Measurements from ENCODE around the gene LRRC4C.

LRRC4C gene

DNA sequence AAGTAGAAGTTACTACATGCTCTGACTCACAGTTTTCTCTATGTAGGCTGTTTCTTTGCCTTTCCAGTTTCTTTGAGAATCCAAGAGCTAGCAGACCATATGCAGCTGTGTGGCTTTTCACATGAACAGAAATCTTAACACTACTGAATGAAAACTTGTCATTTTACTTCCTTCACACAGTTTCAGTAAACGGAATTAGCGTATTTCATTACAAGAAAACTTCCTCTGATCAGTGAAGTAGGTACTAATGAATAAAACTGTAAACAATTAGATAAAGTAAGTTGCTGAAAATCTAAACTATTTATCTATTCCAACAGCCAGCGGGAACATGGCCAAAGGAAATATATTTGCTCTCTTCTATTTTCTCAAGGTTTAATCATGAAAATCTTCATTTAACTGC is 953.2 kb downstream of the LRRC4C start:
- DNase-seq, result no peak

DNA sequence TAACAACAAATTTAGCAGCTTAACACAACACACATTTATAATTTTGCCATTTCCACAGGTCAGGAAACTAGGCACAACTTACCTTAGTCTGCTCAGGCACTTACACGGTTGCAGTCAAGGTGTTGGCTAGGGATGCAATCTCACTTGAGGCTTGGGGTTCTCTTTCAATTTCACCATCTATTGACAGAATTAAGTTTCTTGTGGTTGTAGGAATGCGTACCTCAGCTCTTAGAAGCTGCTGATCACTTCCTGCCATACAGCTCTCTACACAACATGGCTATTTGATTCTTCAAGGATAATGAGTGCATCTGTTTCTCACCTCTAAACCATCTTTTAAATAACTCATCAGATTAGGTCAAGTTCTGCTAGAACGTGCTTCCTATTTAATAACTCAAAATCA is 968.1 kb downstream of the LRRC4C start:
- no peak for DNase-seq
- intact Hi-C loops (cut with DNase I), result no loop called here

More for the DNA sequence above, 953.2 kb downstream of the LRRC4C start:
- intact Hi-C loops (cut with DNase I), result no loop called here

DNA sequence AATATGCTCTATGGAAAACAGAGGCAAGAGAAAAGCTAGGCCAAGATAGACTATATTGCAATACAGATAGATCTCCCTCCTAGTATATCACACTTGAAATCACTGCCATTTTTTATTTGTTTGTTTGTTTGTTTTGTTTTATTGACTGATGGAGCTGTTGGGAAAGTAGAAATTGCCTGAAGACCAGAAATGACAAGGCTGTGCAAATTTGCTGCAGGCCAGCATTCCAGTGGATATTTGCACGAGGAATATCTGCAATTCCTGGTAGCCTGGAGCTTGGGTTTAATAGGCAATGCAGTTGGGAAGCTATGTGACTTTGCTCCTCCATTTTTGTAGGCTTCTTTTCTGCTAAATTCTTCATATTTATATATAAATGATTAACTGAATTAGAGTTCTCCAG is 991.7 kb downstream of the LRRC4C start:
- intact Hi-C loops (cut with DNase I), result no loop called here
- no peak for DNase-seq

DNA sequence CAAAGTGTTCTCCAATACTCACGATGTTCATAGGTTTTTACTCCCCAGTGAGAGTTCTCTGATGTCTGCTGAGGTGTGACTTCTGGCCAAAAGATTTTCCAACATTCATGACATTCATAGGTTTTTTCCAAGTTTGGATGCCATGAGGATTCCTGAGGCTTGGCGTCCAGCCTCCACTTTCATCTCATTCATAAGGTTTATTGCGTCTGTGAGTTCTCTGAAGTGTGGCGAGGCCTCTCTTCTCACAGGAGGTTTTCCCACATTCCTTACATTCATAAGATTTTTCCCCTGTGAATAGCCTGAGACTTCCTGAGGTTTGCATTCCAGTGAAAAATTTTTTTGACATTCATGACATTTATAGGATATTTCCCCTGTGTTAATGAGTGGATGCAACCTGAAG is 1014.1 kb downstream of the LRRC4C start:
- intact Hi-C loops (cut with DNase I), result no loop called here
- no peak for DNase-seq

DNA sequence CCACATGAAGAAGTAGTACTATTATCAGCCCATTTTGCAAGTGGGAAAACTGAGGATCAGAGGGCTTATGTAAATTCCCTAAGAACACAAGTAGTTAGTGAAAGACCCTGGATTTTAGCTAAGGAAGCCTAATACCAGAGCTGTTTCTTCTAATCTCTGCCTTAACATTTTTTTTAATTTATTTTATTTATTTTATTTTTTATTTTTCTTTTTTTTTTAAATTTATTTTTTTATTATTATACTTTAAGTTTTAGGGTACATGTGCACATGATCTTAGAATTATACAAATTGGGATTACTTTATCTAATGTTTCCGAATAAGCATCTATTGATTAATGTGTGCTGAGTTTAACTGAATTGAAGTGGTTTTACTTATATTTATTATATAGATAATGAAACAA is 1015.3 kb downstream of the LRRC4C start:
- DNase-seq, result no peak
- intact Hi-C loops (cut with DNase I), result no loop called here

DNA sequence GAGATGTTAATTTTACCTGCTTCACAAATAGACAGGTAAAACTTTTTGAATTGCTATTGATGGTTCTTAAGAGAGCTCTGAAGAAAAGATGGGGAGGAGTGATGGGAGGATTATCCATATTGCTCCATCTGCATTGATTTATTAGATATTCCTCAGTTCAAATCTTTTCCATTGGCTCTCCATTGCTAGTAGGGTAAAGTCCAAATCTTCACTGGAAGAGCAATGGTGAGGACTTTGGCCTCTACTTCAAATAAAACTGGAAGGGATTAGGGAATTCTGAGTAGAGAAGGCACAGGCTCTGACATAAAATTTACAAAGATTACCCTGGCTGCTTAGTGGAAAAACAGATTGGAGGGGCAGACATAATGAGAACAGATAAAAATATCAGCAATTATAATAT is 1024.1 kb downstream of the LRRC4C start:
- no peak for DNase-seq
- intact Hi-C loops (cut with DNase I), result no loop called here

DNA sequence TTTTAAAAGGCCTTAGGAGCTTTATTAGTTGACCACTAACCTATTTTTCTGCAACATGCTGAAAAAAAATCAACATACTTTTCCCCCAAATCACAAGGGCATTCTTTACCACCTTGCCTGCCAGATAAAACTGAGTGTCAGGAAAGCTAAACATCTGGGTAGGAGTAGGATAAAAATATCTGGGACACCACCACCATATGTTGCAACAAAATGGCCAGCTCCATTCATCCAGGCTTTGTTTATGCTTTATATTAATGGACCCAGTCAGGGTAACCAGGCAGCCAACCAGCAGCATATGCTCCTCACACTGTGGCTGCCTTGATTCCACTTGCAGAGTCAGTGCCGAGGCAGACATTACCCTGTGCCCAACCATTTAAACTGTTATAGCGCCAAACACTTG is 1024.5 kb downstream of the LRRC4C start:
- no peak for DNase-seq
- intact Hi-C loops (cut with DNase I), result no loop called here

DNA sequence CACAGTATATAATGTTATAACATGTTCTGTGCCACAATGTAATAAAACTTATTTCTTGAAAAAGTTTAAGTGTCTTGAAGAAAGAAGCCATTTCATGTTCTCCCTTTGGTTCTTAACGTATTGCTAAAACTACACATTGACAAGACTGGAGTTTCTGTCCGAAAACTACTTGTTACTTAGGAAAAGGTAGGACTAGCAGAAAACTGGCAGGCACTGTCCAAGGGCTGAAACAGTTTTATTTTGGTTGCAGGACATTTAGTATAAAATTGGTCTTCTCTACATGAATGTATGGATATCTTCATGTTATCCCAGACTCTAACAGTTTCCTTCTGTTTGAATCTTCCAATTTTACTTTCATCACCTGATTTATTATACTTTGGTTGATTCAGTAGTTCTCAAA is 1027.1 kb downstream of the LRRC4C start:
- intact Hi-C loops (cut with DNase I), result no loop called here
- DNase-seq, result no peak

DNA sequence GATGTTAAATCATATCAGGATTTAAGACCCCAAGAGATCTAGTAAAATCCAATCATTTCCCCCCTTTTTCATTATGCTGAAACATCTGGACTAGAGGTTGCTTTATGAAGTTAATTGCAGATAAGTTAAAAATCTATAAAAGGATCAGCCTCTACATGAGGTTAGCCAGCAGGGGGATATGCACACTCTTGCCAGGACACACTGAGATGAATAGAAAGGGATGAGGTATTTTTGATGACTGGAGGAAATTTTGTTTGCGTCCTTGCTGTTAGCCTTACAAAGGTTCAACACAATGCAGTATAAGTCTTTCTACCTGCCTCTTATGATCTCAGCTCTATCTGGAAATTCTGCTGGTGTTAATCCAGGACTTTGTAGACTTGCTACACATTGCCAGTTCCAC is 1034.3 kb downstream of the LRRC4C start:
- intact Hi-C loops (cut with DNase I), result no loop called here
- DNase-seq, result no peak

DNA sequence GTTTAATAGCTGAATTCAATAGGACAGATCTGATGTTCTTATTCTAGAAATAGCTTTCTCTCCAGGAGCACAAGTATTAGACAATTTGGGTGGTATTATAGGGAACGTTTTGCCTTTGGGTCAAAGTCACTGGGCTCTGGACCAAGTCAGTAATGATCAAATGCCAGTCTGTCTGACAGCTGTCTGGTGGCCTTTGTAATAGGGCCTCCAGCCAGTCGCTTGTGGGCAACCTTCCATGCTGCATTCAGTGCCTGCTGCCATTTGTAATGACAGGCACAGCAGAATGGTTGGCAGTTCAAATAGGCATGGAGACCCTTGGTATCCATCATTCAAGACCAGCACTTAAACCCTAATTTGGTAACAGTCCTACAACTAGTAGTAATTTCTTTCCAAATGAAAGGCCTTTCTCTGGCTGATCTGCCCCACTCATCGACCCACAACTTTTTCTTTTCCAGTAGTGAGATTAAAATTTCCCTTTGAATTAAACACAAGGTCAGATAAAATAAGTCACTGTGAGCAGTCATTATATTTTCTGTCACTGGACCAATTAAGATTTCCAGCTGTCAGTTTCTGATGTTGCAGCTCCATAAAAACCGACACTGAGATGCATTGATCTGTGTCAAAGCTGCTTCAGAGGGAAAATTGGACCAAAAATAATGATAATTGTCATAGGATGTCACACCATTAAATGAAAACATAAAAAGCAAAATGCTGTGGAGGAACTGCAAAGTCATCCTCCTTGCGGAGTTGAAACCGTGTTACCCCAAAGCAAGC is 1038.1 kb downstream of the LRRC4C start:
- intact Hi-C loops (cut with DNase I), result no loop called here
- peak in 7 of 42 donors; percentile 4 to 29 (median 10) for DNase-seq

DNA sequence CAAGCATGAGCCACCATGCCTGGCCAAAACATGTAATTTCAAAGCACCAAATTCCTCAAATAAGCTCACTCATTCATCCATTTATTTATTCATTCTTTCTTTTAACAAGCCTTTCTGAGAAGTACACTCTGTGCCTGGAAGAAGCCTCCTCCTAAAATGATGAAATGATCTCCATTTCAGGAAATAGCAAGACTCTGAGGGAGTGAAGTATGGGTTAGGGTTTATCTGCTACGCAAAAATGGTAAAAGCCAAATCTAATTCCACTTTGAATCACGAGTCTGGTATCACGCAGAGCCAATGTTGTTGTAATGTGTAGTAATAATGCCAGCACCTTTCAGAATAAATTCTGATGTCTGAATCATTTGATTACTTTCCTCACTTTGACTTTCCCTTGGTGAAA is 1041.8 kb downstream of the LRRC4C start:
- DNase-seq, result no peak
- intact Hi-C loops (cut with DNase I), result no loop called here

DNA sequence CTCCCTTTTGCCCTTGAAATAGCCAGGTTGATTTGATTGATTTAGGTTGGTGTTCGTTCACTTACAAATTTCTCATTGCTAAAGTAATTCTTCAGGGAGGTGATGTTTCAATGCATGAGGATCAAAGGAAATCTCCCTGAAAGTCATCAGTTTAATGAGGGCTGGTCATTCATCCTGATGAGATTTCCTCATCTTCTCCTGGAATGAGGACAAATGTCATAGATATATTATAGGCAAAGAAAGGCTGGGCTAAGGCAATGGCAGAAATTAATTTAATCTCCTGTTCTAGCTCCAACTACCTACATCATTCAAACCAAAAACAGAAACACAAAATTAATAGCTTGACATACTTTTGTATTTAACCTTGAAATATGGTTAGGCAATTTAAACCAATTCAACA is 1052.1 kb downstream of the LRRC4C start:
- no peak for DNase-seq
- intact Hi-C loops (cut with DNase I), result no loop called here

DNA sequence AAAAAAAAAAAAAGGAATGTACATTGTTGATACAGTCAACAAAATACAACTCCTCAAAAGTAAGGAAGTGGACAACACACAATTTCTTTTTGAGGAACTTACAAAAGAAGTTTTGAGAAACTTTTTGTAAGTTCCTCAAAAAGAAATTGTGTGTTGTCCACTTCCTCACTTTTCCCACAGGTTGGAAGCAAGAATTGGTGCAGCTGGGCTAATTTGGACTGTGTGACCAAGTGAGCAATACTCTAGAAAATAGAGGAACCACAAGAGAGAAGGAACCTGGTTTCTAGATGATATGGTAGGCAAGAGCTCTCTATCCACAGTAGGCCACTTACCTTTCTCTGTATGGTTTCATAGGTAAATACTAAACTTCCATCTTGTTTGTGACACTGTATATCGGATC is 1053.8 kb downstream of the LRRC4C start:
- DNase-seq, result no peak
- intact Hi-C loops (cut with DNase I), result no loop called here

DNA sequence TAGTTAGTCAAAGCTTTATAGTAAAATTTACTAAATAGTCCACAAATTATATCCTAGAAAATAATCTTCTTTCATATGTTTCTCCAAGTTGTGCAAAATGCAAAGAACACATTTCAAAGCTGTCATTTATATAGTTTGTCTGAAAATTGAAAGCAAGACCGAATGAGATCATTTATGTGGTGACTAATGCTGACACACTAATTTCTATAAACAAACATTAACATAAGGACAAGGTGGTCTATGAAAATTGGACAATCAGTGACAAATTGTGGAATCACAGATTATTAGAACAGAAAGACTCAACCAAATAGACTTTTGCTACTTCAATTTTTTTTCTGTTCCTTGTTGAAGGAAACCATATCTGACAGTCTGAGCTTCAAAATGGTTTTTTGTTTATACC is 1056.1 kb downstream of the LRRC4C start:
- no peak for DNase-seq
- intact Hi-C loops (cut with DNase I), result no loop called here

DNA sequence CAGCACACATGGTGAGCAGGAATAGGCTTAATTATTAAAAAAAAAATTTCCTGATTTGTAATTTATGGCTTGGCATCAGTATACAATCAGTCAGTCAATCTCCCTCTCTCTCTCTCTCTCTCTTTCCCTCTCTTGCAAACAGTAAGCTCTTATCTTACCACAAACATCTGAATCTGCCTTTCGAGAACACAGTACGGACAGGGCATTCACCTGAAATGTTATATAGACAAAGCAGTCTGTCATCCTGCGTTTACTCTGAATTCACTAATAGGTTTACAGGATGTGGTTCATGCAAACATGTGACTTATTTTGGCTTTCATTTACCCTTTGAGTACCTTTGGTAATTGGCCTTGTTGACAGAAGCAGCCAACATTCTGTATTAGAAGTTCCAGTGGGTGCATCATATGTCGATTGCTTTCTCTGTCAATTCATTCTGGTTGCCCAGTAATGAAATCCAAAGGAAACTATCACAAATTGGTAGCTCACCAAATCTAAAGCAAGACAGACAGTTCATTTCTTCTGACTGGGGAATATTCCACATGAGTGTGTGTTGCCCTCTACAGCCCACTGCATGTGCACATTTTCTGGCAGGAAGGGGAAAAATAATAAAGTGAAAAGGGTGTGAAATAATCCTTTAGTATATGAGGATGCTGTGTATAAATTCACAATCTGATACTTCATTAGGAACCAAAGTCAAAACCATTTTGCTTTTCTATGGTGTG is 1058.2 kb downstream of the LRRC4C start:
- peak in 1 of 42 donors; percentile 24 for DNase-seq
- intact Hi-C loops (cut with DNase I), result no loop called here

DNA sequence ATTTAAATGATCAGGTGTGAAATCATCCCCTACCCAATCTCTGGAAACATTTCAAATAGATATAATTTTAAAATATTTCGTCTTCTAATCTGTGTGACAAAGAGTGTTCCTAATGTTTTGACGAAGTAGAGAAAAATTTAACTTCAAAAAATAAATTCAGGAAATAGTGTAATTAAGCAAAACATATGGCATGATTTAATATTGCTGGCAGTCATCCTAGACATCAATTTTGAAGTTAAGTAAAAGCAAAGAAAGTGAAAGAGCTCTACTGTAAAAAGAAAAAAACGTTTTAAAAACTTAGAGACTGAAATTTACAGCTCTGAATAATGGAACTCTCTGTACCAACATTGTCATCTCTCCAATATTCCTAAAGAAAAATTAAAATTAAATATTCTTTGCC is 1062.3 kb downstream of the LRRC4C start:
- intact Hi-C loops (cut with DNase I), result no loop called here
- DNase-seq, result no peak

DNA sequence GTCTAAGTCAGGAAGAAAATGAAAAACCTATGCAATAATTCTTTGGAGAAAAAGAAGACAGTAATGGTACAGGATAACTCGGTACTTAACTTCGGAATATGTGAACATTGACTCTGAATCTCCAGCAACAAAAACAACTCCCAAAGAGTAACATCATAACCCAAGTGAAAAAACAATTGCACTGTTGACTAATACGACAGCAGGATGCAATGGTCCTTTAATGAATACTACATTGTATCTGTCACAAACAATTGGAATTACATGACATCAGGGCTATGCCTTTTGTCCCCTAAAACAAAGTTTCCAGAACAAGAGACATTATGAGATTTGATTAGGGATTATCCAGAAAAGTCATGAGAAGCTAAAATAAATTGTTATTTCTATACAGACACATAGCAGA is 1065.9 kb downstream of the LRRC4C start:
- intact Hi-C loops (cut with DNase I), result no loop called here
- peak in 1 of 42 donors; percentile 26 for DNase-seq

DNA sequence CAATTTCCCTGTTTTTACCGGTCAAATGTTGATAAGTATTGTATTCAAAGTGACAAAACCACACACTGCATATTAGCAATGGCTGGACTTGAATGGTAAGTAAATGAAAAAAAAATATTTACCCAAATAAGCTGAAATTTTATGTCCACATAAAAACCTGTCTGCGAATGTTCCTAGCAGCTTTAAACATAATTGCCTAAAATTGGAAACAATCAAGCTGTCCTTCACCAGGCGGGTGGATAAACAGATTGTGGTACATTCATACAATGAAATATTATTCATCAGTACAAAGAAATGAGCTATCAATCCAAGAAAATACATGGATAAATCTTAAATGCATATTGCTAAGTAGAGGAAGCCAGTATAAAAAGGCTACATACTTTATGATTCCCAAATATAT is 1067.8 kb downstream of the LRRC4C start:
- no peak for DNase-seq
- intact Hi-C loops (cut with DNase I), result no loop called here

DNA sequence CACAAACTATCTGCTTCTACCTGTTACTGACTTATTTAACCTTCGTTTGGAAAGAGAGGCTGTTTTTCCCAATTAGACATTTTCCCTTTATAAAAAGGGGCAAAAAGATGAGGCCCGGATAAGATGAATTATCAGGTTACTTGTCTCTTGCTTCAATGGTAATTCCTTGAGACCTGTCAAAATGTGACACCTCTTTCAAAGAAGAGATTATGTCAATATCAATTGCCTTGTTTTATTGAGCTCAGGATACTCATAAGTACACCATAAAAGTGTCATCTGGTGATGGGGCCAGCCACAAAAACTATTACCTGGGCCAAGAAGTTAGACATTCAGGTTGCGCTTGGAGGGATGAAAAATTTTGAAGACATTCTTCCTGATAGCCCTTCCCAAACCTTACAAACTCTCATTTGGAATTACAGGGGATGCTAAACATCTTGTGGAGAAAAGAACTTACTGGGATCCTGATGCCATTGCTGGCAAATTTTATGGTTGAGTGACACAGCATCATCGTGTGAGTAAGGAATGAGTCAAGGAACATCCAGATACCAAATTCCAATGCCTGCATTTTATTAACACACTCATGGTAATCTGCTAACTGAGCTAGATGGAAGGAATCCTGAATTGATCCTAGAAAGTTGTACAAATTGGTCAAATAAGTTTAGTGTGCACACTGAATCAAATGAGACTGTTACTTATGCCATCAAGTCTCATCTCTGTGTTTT is 1071.2 kb downstream of the LRRC4C start:
- intact Hi-C loops (cut with DNase I), result no loop called here
- no peak for DNase-seq

DNA sequence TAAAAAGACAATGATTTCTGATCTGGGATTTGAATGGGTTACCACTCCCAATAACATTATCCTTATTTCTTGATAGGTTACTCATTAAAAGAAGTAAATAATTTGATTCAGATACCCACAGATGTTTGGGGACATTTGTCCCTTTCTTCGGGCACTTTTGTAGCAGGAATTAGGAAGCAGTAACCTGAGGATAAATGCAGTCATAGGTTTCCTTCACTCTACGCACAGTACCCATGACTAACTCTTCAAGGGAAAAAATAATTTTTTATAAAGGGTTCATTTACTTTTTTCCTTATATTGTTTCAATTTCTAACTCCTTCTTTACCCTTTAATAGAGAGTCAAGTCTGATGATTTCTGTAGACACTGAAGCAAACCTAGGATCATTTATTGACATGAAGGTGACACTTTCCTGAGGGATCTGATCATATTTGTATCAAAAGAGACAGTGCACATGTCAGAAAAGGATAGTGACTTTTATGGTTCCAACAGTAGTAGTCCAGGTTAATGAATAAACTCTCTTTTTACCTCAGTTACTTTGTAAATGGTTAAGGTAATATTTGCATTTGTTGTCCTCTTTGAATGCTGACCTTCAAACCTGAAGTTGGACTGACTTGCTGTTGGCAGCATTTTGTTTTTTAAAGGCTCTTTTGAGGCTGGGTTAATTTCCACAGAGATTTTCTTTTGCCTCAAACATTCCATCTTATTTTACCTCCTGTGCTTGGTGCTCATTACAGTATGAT is 1072.0 kb downstream of the LRRC4C start:
- intact Hi-C loops (cut with DNase I), result no loop called here

More for the DNA sequence above, 1072.0 kb downstream of the LRRC4C start:
- no peak for DNase-seq

Data from head of caudate nucleus (tissue), 42 donors.